Urinary bladder (tissue), 4 donors: ENCODE measurements around the gene GLS2. TPM values are rescaled to one million over a fixed set of nuclear protein-coding genes. Genes with fewer than 3 reads are reported as not detected.
"Not testable (repeated sequence)": the region's sequence is repeated elsewhere in the genome, so short reads cannot be mapped to it uniquely, and the experiment has no call there.

Experiments used
- DNase-seq: peaks from one replicate; pipeline ENCODE4 v3.0.0-alpha.2; 2015; ENCODE audit errors: extremely low spot score
- H3K27ac ChIP-seq: one replicate; pipeline ENCODE4 v1.5.1; 2013; ENCODE audit warnings: low read depth, mild to moderate bottlenecking, moderate library complexity
- H3K36me3 ChIP-seq: one replicate; pipeline ENCODE4 v1.6.1; 2013; ENCODE audit warnings: mild to moderate bottlenecking, moderate library complexity; ENCODE audit not compliant: insufficient read depth
- H3K4me1 ChIP-seq: one replicate; pipeline ENCODE4 v1.6.1; 2013; ENCODE audit warnings: mild to moderate bottlenecking, moderate library complexity; ENCODE audit not compliant: insufficient read depth
- H3K4me3 ChIP-seq: one replicate; pipeline ENCODE4 v1.5.1; 2013; ENCODE audit warnings: low read depth, low read length
- WGBS: extraction: QIAGEN DNeasy Blood & Tissue Kit; methylation state at CpG from one replicate; pipeline ENCODE4 v1.1.7; 2013; 5-methylcytosine and 5-hydroxymethylcytosine counted together
- polyA plus RNA-seq: library from polyadenylated mRNA; stranded (reverse); fragments of 200-250 nt; gene quantifications from one replicate; pipeline ENCODE4 v1.2.3, GENCODE V29; 2013
- total RNA-seq: library from RNA; depleted of rRNA; stranded (reverse); fragments of >200 nt; gene quantifications from one replicate; pipeline ENCODE4 v1.2.3, GENCODE V29; 2014
- donor health status: healthy with polysubstance abuse.
- donor health status: healthy.

The GLS2 gene
- total and polyA plus RNA-seq, 2 donors, result 0.79 to 0.90 TPM

GRCh38 chr12:56510786-56511185 is 22.8 kb upstream of the GLS2 start:
- no peak overlapping the region for H3K27ac ChIP-seq
- no peak overlapping the region for H3K4me3 ChIP-seq
- no peaks in the 10 kb centered on the region for H3K36me3 ChIP-seq
- WGBS, result 92% methylated on average over 16 of the region's 16 CpGs
- H3K4me1 ChIP-seq, result no peaks in the 10 kb centered on the region
- DNase-seq, result no peak

GRCh38 chr12:56499879-56500278 is 11.9 kb upstream of the GLS2 start:
- not testable (repeated sequence) for H3K36me3 ChIP-seq, H3K27ac ChIP-seq, H3K4me1 ChIP-seq, DNase-seq, H3K4me3 ChIP-seq
- 75% methylated on average over 13 of the region's 13 CpGs for WGBS

DNA sequence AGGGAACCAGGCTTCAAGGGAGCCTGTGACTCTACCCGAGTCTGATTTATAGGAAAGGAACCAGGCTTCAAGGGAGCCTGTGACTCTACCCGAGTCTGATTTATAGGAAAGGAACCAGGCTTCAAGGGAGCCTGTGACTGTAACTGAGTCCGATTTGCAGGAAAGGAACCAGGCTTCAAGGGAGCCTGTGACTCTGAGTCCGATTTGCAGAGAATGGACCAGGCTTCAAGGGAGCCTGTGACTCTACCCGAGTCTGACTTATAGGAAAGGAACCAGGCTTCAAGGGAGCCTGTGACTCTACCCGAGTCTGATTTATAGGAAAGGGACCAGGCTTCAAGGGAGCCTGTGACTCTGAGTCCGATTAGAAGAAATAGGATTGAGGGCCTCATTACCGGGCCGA is 11.5 kb upstream of the GLS2 start:
- DNase-seq, H3K4me3 ChIP-seq, H3K27ac ChIP-seq, H3K4me1 ChIP-seq, H3K36me3 ChIP-seq: not testable (repeated sequence)
- 65% methylated on average over 9 of the region's 9 CpGs for WGBS

DNA sequence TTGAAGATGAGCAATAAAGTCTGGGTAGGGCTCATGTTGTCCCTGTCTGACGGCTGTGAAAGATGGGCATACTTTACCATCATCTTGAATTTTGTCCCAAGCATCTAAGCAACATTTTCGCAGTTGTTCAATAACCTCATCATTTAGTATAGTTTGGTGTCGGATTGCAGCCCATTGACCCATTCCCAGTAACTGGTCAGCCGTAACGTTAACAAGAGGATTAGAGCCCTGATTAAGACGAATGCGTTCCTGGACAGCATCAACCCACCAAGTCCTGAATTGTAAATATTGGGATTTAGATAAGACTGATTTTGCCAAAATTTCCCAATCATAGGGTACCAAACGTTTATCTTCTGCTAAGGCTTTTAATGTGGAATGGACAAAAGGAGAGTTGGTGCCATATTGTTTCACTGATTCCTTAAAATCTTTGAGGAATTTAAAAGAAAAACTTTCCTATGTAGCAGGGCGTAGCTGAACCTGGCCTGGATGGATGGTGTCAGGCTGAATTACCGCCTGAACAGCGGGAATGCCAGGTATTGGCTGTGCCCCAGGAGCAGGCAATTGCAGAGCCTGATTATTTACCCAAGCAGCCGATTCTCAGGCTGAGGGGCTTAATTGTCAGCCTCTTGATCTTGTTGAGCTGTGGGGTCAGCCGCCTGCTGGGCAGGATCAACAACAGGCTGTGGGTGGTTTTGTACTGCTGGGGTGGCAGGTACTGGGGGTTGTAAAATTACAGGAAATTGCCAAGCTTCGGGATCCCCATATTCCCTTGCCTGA is 10.4 kb upstream of the GLS2 start:
- DNase-seq, H3K4me3 ChIP-seq, H3K4me1 ChIP-seq, H3K36me3 ChIP-seq, H3K27ac ChIP-seq: not testable (repeated sequence)
- WGBS, result 61% methylated on average over 14 of the region's 14 CpGs

GRCh38 chr12:56496704-56497103 is 8.7 kb upstream of the GLS2 start:
- H3K4me3 ChIP-seq, H3K4me1 ChIP-seq, DNase-seq, H3K36me3 ChIP-seq, H3K27ac ChIP-seq: not testable (repeated sequence)
- WGBS, result 9% methylated on average over 17 of the region's 17 CpGs

DNA sequence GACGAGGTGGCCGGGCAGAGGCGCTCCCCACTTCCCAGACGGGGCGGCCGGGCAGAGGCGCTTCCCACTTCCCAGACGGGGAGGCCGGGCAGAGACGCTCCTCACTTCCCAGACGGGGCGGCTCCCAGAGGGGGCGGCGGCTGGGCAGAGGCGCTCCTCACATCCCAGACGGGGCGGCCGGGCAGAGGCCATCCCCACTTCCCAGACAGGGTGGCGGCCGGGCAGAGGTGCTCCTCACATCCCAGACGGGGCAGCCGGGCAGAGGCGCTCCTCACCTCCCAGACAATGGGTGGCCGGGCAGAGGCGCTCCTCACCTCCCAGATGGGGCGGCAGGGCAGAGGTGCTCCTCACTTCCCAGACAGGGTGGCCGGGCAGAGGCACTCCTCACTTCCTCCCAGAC is 6.5 kb upstream of the GLS2 start:
- not testable (repeated sequence) for H3K4me3 ChIP-seq, H3K27ac ChIP-seq, H3K36me3 ChIP-seq, H3K4me1 ChIP-seq, DNase-seq
- 96% methylated on average over 27 of the region's 27 CpGs for WGBS

GRCh38 chr12:56494106-56494415 is 6.1 kb upstream of the GLS2 start:
- 95% methylated on average over 15 of the region's 15 CpGs for WGBS
- not testable (repeated sequence) for H3K36me3 ChIP-seq

DNA sequence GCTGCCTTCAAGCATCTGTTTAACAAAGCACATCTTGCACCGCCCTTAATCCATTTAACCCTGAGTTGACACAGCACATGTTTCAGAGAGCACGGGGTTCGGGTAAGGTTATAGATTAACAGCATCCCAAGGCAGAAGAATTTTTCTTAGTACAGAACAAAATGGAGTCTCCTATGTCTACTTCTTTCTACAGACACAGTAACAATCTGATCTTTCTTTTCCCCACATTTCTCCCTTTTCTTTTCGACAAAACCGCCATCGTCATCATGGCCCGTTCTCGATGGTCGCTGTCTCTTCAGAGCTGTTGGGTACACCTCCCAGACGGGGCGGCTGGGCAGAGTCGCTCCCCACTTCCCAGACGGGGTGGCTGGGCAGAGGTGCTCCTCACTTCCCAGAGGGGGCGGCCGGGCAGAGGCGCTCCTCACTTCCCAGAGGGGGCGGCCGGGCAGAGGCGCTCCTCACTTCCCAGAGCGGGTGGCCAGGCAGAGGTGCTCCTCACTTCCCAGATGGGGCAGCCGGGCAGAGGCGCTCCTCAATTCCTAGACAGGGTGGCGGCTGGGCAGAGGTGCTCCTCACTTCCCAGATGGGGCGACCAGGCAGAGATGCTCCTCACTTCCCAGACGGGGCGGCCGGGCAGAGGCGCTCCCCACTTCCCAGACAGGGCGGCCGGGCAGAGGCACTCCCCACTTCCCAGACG is 5.6 kb upstream of the GLS2 start:
- not testable (repeated sequence) for H3K4me1 ChIP-seq, DNase-seq, H3K36me3 ChIP-seq, H3K27ac ChIP-seq, H3K4me3 ChIP-seq
- 92% methylated on average over 31 of the region's 31 CpGs for WGBS

More at GRCh38 chr12:56494106-56494415, 6.1 kb upstream of the GLS2 start:
- H3K27ac ChIP-seq, DNase-seq, H3K4me3 ChIP-seq, H3K4me1 ChIP-seq: not testable (repeated sequence)

DNA sequence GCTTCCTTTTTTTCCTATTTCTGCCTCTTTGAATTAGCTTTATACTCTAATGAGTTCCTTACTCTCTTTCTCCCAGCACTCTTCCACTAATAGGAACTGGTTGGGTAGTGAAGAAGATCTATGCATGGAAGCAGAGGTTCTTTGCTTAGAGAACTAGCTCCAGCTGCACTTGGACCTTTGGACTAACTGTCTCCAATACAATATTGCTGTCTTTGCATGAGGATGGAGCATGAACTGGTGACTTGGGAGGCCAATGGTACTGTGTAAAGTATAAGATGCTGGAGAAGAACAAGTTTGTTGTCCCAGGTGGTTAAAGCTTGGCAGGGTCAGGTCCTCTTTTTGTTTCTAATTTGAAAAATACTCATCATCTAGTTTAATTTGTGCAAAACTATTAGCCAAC is 2.4 kb upstream of the GLS2 start:
- Histone ChIP-seq H3K4me1 (peaks cover 2% of the 10 kb centered on the region), H3K27ac (no peak overlapping the region), H3K36me3 (no peaks in the 10 kb centered on the region), H3K4me3 (no peak overlapping the region)
- DNase-seq, result no peak

DNA sequence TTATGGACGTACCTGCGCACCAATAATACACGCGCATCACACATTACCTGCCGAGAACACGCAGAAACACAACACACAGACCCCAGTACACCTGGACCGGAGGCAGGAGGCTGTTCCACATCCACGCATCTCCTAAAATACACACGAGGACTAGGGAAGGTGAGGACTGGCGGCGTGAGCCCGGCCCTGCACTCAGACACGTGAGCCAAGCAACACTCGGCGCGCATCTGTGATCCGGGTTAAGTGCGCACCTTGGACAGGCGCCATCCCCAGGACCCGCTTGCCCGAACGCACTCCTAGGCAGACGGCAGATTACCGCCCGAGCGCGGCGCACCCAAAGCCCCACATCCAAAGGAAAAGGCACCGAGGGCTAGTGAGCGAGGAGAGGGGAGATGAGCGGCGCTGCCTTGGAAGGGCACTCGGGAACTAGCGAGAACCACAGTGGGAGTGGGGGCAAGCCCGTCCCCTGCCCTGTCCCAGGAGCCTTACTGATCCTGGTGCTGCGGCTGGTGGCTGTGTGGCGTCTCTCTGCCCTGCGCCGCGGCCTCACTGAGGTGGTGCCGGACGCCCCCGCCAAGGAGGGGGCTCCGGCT is 417 bp downstream of the GLS2 start:
- Histone ChIP-seq H3K27ac (no peak overlapping the region), H3K4me3 (peak overlapping the region; percentile 61), H3K36me3 (no peaks in the 10 kb centered on the region), H3K4me1 (peaks cover 2% of the 10 kb centered on the region)
- no peak for DNase-seq
- WGBS, result 6% methylated on average over 44 of the region's 44 CpGs

GRCh38 chr12:56486694-56487093 is 1.3 kb downstream of the GLS2 start:
- H3K4me3 ChIP-seq, result no peak overlapping the region

DNA sequence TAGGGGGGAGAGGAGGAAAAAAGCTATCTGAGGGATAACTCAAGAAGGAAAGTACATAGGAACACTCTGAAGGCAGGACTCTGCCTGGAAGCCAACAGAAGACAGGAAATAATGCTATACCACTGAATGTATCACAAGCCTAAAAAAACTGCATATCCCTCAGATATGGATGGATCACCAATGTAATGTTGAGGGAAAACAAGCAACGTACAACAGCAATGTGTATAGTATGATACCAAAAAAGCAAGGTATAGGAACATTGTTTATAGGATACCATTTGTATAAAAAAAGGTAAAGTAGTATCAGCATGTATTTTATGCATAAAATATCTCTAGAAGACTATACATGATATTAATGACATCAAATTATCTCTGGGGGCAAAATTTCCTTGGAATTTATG is 3.4 kb downstream of the GLS2 start:
- H3K4me1 ChIP-seq, result peaks cover 2% of the 10 kb centered on the region
- H3K36me3 ChIP-seq, result no peaks in the 10 kb centered on the region
- 77% methylated on average over 1 of the region's 1 CpG for whole genome bisulfite sequencing
- H3K4me3 ChIP-seq, result no peak overlapping the region
- no peak for DNase-seq
- no peak overlapping the region for H3K27ac ChIP-seq

More at GRCh38 chr12:56486694-56487093, 1.3 kb downstream of the GLS2 start:
- no peak for DNase-seq
- peaks cover 2% of the 10 kb centered on the region for H3K4me1 ChIP-seq
- no peak overlapping the region for H3K27ac ChIP-seq
- 84% methylated on average over 12 of the region's 12 CpGs for WGBS
- H3K36me3 ChIP-seq, result no peaks in the 10 kb centered on the region

DNA sequence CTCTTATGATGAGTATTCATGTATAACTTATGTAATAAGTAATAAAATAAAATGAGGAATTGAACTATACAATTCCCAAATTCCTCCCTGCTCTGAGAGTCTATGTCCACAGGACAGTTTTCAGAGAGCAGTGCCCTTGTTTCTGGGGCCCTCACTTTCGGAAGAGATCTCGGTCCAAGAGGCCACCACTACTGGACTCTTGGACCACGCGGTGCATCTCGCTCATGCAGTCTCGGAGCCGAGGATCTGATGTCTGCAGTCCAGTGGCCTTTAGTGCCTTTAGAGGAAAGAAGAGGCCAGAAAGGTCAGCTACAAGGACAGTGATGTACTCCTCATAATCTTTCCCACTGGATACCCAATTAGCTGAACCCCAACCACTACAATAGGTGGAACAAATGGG is 8.3 kb downstream of the GLS2 start:
- H3K4me1 ChIP-seq, result no peaks in the 10 kb centered on the region
- WGBS, result 93% methylated on average over 7 of the region's 7 CpGs
- no peak overlapping the region for H3K27ac ChIP-seq
- no peak for DNase-seq
- H3K4me3 ChIP-seq, result no peak overlapping the region
- H3K36me3 ChIP-seq, result no peaks in the 10 kb centered on the region

- no peak overlapping the region for H3K27ac ChIP-seq
- DNase-seq, result no peak
- WGBS, result 84% methylated on average over 6 of the region's 6 CpGs
- no peak overlapping the region for H3K4me3 ChIP-seq
- no peaks in the 10 kb centered on the region for H3K36me3 ChIP-seq
- no peaks in the 10 kb centered on the region for H3K4me1 ChIP-seq
Observed at GRCh38 chr12:56477521-56478225, 10.3 kb downstream of the GLS2 start.
